GM23338 (cell line): ENCODE results near the gene TMEM236. TPM values are rescaled to one million over a fixed set of nuclear protein-coding genes. Genes with fewer than 3 reads are reported as not detected.

Experiments
- ATAC-seq: fragments of 200-7000 bp; cut with Tn5 transposase; 3 replicates; pipeline ENCODE4 v1.9.1; 2020
- DNase-seq: peaks from one replicate; pipeline ENCODE4 v3.0.0-alpha.2; 2015; ENCODE audit warnings: low spot score
- H2AFZ ChIP-seq: fragments of 200-600 bp; sonication (generic); 2 replicates; pipeline ENCODE4 v1.8.0; 2016; ENCODE audit warnings: antibody characterized with exemption, mild to moderate bottlenecking, moderate library complexity
- H3F3A ChIP-seq: fragments of 200-600 bp; sonication (generic); replicated peaks from 2 replicates; pipeline ENCODE4 v1.8.0; 2017; ENCODE audit warnings: antibody characterized with exemption, mixed run types, low read depth
- H3K27ac ChIP-seq: fragments of 200-600 bp; sonication (generic); 2 replicates; pipeline ENCODE4 v1.6.1; 2016; ENCODE audit warnings: low read depth
- H3K27me3 ChIP-seq: fragments of 200-600 bp; sonication (generic); 2 replicates; pipeline ENCODE4 v1.8.0; 2016; ENCODE audit warnings: mild to moderate bottlenecking, mixed run types, moderate library complexity; ENCODE audit not compliant: insufficient read depth
- H3K36me3 ChIP-seq: fragments of 200-600 bp; sonication (generic); 2 replicates; pipeline ENCODE4 v1.8.0; 2016; ENCODE audit warnings: mild to moderate bottlenecking; ENCODE audit not compliant: insufficient read depth
- H3K4me1 ChIP-seq: fragments of 200-600 bp; sonication (generic); 2 replicates; pipeline ENCODE4 v1.8.0; 2016; ENCODE audit warnings: mild to moderate bottlenecking, moderate library complexity; ENCODE audit not compliant: insufficient read depth
- H3K4me2 ChIP-seq: fragments of 200-600 bp; sonication (generic); 2 replicates; pipeline ENCODE4 v1.7.1; 2017; ENCODE audit warnings: mixed run types
- H3K4me3 ChIP-seq: fragments of 200-600 bp; sonication (generic); 2 replicates; pipeline ENCODE4 v1.6.1; 2016; ENCODE audit warnings: mixed run types
- H3K79me2 ChIP-seq: fragments of 200-600 bp; sonication (generic); replicated peaks from 2 replicates; pipeline ENCODE4 v1.8.0; 2017; ENCODE audit warnings: mild to moderate bottlenecking; ENCODE audit not compliant: insufficient read depth
- H3K9me2 ChIP-seq: fragments of 200-600 bp; sonication (generic); 2 replicates; pipeline ENCODE4 v1.8.0; 2017; ENCODE audit not compliant: insufficient read depth
- H4K20me1 ChIP-seq: fragments of 200-600 bp; sonication (generic); replicated peaks from 2 replicates; pipeline ENCODE4 v1.8.0; 2017; ENCODE audit warnings: mild to moderate bottlenecking; ENCODE audit not compliant: insufficient read depth
- H3K27ac Mint-ChIP-seq: 2 replicates; pipeline ENCODE4 v1.8.0; 2020; ENCODE audit warnings: inconsistent platforms, mild to moderate bottlenecking, moderate library complexity, mixed read lengths
- H3K27me3 Mint-ChIP-seq: 3 replicates; pipeline ENCODE4 v1.8.0; 2022; ENCODE audit warnings: low read depth, mild to moderate bottlenecking, moderate library complexity, mixed read lengths, inconsistent platforms; ENCODE audit not compliant: insufficient read depth, poor library complexity
- H3K36me3 Mint-ChIP-seq: 3 replicates; pipeline ENCODE4 v1.8.0; 2021; ENCODE audit warnings: low read depth, mild to moderate bottlenecking, inconsistent platforms, moderate library complexity, mixed read lengths
- H3K4me1 Mint-ChIP-seq: 3 replicates; pipeline ENCODE4 v1.8.0; 2020; ENCODE audit warnings: mild to moderate bottlenecking, inconsistent platforms, mixed read lengths
- H3K4me3 Mint-ChIP-seq: 3 replicates; pipeline ENCODE4 v1.8.0; 2021; ENCODE audit warnings: moderate library complexity, mild to moderate bottlenecking, inconsistent platforms, mixed read lengths
- H3K9me3 Mint-ChIP-seq: 3 replicates; pipeline ENCODE4 v1.8.0; 2020; ENCODE audit warnings: moderate library complexity, mild to moderate bottlenecking, inconsistent platforms, mixed read lengths
- CREB1 ChIP-seq: fragments of 250-450 bp; sonication (Bioruptor Pico); IDR thresholded peaks from 2 replicates; pipeline ENCODE4 v1.5.0; 2020; ENCODE audit warnings: low read depth, mild to moderate bottlenecking, moderate library complexity
- EZH2 ChIP-seq: fragments of 200-600 bp; sonication (generic); IDR thresholded peaks from one replicate; pipeline ENCODE4 v1.8.0; 2017; ENCODE audit warnings: antibody characterized with exemption, mild to moderate bottlenecking, low read depth; ENCODE audit not compliant: unreplicated experiment
- EZH2phosphoT487 ChIP-seq: fragments of 200-600 bp; sonication (generic); IDR thresholded peaks from one replicate; pipeline ENCODE4 v1.8.1; 2018; ENCODE audit warnings: antibody characterized with exemption; ENCODE audit not compliant: unreplicated experiment
- JUNB ChIP-seq: IDR thresholded peaks from one replicate; pipeline ENCODE4 v1.6.1; 2016; ENCODE audit warnings: antibody characterized with exemption; ENCODE audit not compliant: unreplicated experiment
- NANOG ChIP-seq: IDR thresholded peaks from 2 replicates; pipeline ENCODE4 v1.6.1; 2016; ENCODE audit warnings: antibody characterized with exemption, borderline replicate concordance
- POLR2AphosphoS5 ChIP-seq: IDR thresholded peaks from 2 replicates; pipeline ENCODE4 v1.6.1; 2016; ENCODE audit warnings: antibody characterized with exemption, low read depth
- STAT1 ChIP-seq: IDR thresholded peaks from one replicate; pipeline ENCODE4 v1.6.1; 2016; ENCODE audit warnings: antibody characterized with exemption; ENCODE audit not compliant: unreplicated experiment
- ZNF114 ChIP-seq: fragments of 250-450 bp; sonication (Bioruptor Pico); IDR thresholded peaks from 2 replicates; pipeline ENCODE4 v1.5.0; 2020; ENCODE audit warnings: mild to moderate bottlenecking, moderate library complexity
- ZNF331 ChIP-seq: fragments of 250-450 bp; sonication (Bioruptor Pico); IDR thresholded peaks from 2 replicates; pipeline ENCODE4 v1.5.0; 2020; ENCODE audit warnings: low read depth, mild to moderate bottlenecking, moderate library complexity
- polyA plus RNA-seq: library from polyadenylated mRNA; unstranded; fragments of >200 nt; fragmentation: Nextera tagmentation; extraction: Ambion mirVana; gene quantifications from 2 replicates; pipeline ENCODE4 v1.2.1, GENCODE V29; 2016
- total RNA-seq: library from RNA; depleted of rRNA; stranded (reverse); fragments of >200 nt; shearing (Covaris generic); gene quantifications from 2 replicates; pipeline ENCODE4 v1.2.3, GENCODE V29; 2014
- TF ChIP-seq, protein P1 (sequence below): IDR thresholded peaks from one replicate; pipeline ENCODE4 v1.6.1; 2018; ENCODE audit warnings: antibody characterized with exemption; ENCODE audit not compliant: unreplicated experiment
- TF ChIP-seq, protein P2 (sequence below), 2 experiments: fragments of 200-600 bp in 1 of 2; sonication (generic) in 1 of 2; conservative IDR thresholded peaks; 2 replicates each; pipeline versions ENCODE4 v1.5.1 to v1.6.1; 2016 to 2017; ENCODE audit warnings: antibody characterized with exemption in 2 of 2, low read depth in 2 of 2, mild to moderate bottlenecking in 2 of 2, moderate library complexity in 1 of 2
- TF ChIP-seq, protein P3 (sequence below): IDR thresholded peaks from 2 replicates; pipeline ENCODE4 v1.6.1; 2016; ENCODE audit warnings: antibody characterized with exemption
- TF ChIP-seq, protein P4 (sequence below): fragments of 250-450 bp; sonication (Bioruptor Pico); IDR thresholded peaks from 2 replicates; pipeline ENCODE4 v1.5.0; 2020; ENCODE audit warnings: mild to moderate bottlenecking, moderate library complexity

The TMEM236 gene
- total and polyA plus RNA-seq, 2 experiments from 2014 or later = 0.03 TPM

DNA sequence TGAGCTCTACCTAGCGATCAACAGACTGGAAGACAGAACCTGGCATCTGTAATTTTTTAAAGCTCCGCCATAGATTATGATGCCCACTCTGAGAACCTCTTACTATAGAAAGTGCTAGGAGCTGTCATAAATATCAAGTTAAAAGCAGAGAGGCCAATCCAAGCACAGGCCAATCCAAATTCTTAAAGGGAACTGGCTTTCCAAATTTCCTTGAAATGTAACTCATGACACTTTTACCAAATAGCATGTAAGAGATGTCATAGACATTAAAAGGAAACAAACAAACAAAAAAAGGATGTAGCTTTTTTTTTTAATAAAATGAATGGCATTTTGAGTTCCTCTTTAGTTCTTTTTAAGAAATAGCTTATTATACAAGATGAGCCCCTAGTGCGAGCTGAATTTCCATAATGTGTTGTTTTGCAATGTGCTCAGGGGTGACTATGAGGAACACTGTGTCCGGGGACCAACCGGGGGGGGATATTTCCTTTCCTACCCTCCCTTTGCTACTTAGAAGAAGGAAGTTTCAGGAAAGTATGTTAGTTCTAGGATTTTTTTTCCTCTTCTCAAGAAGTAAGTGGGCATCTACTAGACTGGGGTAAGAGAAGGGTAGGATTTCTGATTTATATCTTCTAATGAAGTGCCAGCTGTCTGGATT lies 33.4 kb downstream of the TMEM236 start:
- H3K36me3 Mint-ChIP-seq = no peaks in the 10 kb centered on the region
- H2AFZ ChIP-seq = no peak overlapping the region
- no peaks in the 10 kb centered on the region for H3K79me2 ChIP-seq
- no peak overlapping the region for H3K27ac Mint-ChIP-seq
- H3K9me3 Mint-ChIP-seq = no peaks in the 10 kb centered on the region
- H3K4me1 Mint-ChIP-seq = peaks cover 6% of the 10 kb centered on the region; the same call in 2 of the 3 replicates
- no peak for DNase-seq
- no peak overlapping the region for H3K27ac ChIP-seq
- H3K9me2 ChIP-seq = no peaks in the 10 kb centered on the region
- ATAC-seq = no peak
- H3K4me3 Mint-ChIP-seq = no peak overlapping the region
- peaks cover 2% of the 10 kb centered on the region for H3K27me3 Mint-ChIP-seq
- TF ChIP-seq, protein P1, sequence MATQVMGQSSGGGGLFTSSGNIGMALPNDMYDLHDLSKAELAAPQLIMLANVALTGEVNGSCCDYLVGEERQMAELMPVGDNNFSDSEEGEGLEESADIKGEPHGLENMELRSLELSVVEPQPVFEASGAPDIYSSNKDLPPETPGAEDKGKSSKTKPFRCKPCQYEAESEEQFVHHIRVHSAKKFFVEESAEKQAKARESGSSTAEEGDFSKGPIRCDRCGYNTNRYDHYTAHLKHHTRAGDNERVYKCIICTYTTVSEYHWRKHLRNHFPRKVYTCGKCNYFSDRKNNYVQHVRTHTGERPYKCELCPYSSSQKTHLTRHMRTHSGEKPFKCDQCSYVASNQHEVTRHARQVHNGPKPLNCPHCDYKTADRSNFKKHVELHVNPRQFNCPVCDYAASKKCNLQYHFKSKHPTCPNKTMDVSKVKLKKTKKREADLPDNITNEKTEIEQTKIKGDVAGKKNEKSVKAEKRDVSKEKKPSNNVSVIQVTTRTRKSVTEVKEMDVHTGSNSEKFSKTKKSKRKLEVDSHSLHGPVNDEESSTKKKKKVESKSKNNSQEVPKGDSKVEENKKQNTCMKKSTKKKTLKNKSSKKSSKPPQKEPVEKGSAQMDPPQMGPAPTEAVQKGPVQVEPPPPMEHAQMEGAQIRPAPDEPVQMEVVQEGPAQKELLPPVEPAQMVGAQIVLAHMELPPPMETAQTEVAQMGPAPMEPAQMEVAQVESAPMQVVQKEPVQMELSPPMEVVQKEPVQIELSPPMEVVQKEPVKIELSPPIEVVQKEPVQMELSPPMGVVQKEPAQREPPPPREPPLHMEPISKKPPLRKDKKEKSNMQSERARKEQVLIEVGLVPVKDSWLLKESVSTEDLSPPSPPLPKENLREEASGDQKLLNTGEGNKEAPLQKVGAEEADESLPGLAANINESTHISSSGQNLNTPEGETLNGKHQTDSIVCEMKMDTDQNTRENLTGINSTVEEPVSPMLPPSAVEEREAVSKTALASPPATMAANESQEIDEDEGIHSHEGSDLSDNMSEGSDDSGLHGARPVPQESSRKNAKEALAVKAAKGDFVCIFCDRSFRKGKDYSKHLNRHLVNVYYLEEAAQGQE = no peak
- TF ChIP-seq CREB1 (no peak), EZH2phosphoT487 (no peak), EZH2 (no peak), ZNF331 (CRISPR knock-in tag) (no peak), NANOG (no peak), POLR2AphosphoS5 (no peak), JUNB (no peak), ZNF114 (CRISPR knock-in tag) (no peak), STAT1 (no peak)
- TF ChIP-seq, protein P2, sequence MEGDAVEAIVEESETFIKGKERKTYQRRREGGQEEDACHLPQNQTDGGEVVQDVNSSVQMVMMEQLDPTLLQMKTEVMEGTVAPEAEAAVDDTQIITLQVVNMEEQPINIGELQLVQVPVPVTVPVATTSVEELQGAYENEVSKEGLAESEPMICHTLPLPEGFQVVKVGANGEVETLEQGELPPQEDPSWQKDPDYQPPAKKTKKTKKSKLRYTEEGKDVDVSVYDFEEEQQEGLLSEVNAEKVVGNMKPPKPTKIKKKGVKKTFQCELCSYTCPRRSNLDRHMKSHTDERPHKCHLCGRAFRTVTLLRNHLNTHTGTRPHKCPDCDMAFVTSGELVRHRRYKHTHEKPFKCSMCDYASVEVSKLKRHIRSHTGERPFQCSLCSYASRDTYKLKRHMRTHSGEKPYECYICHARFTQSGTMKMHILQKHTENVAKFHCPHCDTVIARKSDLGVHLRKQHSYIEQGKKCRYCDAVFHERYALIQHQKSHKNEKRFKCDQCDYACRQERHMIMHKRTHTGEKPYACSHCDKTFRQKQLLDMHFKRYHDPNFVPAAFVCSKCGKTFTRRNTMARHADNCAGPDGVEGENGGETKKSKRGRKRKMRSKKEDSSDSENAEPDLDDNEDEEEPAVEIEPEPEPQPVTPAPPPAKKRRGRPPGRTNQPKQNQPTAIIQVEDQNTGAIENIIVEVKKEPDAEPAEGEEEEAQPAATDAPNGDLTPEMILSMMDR (conservative IDR thresholded peaks at IDR 0.05; ENCODE audit: low read depth in 2 of 2) = no peak
- TF ChIP-seq, protein P3, sequence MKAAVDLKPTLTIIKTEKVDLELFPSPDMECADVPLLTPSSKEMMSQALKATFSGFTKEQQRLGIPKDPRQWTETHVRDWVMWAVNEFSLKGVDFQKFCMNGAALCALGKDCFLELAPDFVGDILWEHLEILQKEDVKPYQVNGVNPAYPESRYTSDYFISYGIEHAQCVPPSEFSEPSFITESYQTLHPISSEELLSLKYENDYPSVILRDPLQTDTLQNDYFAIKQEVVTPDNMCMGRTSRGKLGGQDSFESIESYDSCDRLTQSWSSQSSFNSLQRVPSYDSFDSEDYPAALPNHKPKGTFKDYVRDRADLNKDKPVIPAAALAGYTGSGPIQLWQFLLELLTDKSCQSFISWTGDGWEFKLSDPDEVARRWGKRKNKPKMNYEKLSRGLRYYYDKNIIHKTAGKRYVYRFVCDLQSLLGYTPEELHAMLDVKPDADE = no peak
- TF ChIP-seq, protein P4, sequence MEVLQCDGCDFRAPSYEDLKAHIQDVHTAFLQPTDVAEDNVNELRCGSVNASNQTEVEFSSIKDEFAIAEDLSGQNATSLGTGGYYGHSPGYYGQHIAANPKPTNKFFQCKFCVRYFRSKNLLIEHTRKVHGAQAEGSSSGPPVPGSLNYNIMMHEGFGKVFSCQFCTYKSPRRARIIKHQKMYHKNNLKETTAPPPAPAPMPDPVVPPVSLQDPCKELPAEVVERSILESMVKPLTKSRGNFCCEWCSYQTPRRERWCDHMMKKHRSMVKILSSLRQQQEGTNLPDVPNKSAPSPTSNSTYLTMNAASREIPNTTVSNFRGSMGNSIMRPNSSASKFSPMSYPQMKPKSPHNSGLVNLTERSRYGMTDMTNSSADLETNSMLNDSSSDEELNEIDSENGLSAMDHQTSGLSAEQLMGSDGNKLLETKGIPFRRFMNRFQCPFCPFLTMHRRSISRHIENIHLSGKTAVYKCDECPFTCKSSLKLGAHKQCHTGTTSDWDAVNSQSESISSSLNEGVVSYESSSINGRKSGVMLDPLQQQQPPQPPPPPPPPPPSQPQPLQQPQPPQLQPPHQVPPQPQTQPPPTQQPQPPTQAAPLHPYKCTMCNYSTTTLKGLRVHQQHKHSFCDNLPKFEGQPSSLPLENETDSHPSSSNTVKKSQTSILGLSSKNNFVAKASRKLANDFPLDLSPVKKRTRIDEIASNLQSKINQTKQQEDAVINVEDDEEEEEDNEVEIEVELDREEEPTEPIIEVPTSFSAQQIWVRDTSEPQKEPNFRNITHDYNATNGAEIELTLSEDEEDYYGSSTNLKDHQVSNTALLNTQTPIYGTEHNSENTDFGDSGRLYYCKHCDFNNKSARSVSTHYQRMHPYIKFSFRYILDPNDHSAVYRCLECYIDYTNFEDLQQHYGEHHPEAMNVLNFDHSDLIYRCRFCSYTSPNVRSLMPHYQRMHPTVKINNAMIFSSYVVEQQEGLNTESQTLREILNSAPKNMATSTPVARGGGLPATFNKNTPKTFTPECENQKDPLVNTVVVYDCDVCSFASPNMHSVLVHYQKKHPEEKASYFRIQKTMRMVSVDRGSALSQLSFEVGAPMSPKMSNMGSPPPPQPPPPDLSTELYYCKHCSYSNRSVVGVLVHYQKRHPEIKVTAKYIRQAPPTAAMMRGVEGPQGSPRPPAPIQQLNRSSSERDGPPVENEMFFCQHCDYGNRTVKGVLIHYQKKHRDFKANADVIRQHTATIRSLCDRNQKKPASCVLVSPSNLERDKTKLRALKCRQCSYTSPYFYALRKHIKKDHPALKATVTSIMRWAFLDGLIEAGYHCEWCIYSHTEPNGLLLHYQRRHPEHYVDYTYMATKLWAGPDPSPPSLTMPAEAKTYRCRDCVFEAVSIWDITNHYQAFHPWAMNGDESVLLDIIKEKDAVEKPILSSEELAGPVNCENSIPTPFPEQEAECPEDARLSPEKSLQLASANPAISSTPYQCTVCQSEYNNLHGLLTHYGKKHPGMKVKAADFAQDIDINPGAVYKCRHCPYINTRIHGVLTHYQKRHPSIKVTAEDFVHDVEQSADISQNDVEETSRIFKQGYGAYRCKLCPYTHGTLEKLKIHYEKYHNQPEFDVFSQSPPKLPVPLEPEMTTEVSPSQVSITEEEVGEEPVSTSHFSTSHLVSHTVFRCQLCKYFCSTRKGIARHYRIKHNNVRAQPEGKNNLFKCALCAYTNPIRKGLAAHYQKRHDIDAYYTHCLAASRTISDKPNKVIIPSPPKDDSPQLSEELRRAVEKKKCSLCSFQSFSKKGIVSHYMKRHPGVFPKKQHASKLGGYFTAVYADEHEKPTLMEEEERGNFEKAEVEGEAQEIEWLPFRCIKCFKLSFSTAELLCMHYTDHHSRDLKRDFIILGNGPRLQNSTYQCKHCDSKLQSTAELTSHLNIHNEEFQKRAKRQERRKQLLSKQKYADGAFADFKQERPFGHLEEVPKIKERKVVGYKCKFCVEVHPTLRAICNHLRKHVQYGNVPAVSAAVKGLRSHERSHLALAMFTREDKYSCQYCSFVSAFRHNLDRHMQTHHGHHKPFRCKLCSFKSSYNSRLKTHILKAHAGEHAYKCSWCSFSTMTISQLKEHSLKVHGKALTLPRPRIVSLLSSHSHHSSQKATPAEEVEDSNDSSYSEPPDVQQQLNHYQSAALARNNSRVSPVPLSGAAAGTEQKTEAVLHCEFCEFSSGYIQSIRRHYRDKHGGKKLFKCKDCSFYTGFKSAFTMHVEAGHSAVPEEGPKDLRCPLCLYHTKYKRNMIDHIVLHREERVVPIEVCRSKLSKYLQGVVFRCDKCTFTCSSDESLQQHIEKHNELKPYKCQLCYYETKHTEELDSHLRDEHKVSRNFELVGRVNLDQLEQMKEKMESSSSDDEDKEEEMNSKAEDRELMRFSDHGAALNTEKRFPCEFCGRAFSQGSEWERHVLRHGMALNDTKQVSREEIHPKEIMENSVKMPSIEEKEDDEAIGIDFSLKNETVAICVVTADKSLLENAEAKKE (CRISPR knock-in tag) = no peak
- no peak overlapping the region for H3K4me2 ChIP-seq
- H3K4me3 ChIP-seq = no peak overlapping the region
- no peaks in the 10 kb centered on the region for H4K20me1 ChIP-seq
- H3K36me3 ChIP-seq = no peaks in the 10 kb centered on the region
- no peaks in the 10 kb centered on the region for H3K4me1 ChIP-seq
- H3F3A ChIP-seq = no peaks in the 10 kb centered on the region
- no peaks in the 10 kb centered on the region for H3K27me3 ChIP-seq
